Gastrocnemius medialis (tissue), 4 donors: ENCODE data around the gene ZBED5. TPM values are rescaled to one million over a fixed set of nuclear protein-coding genes. Genes with fewer than 3 reads are reported as not detected.
A peak's percentile ranks its signal among the peaks of the same experiment; 100 is the strongest.

Experiments
- ATAC-seq, 2 donors: fragments of 150-250 bp; one replicate each; pipeline ENCODE4 v1.9.1; 2016
- DNase-seq, 2 donors: peaks; one replicate each; pipeline ENCODE4 v3.0.0-alpha.2; 2019
- H3K27ac ChIP-seq, 4 donors: fragments of 200-600 bp; sonication (generic); 1 replicate in 1 of 4; 2 replicates in 3 of 4; pipeline ENCODE4 v1.5.1; 2016 to 2018; ENCODE audit warnings: mild to moderate bottlenecking in 2 of 4, moderate library complexity in 1 of 4
- H3K27me3 ChIP-seq, 3 donors: fragments of 200-600 bp; sonication (generic) in 2 of 3; 1 replicate in 1 of 3; 2 replicates in 2 of 3; pipeline versions ENCODE4 v1.5.1 to v1.6.0; 2016 to 2019; ENCODE audit warnings: mild to moderate bottlenecking in 1 of 3, moderate library complexity in 1 of 3
- H3K36me3 ChIP-seq, 2 donors: fragments of 200-600 bp; sonication (generic) in 1 of 2; one replicate each; pipeline ENCODE4 v1.5.1; 2017 to 2018
- H3K4me1 ChIP-seq, 2 donors: fragments of 200-600 bp; sonication (generic) in 1 of 2; one replicate each; pipeline ENCODE4 v1.5.1; 2016 to 2017; ENCODE audit warnings: mild to moderate bottlenecking in 2 of 2
- H3K4me3 ChIP-seq, 4 donors: fragments of 200-600 bp; sonication (generic) in 3 of 4; 1 replicate in 1 of 4; 2 replicates in 3 of 4; pipeline ENCODE4 v1.5.1; 2016 to 2019; ENCODE audit warnings: mild to moderate bottlenecking in 2 of 4
- H3K9me3 ChIP-seq, 3 donors: fragments of 200-600 bp; sonication (generic) in 2 of 3; 1 replicate in 1 of 3; 2 replicates in 2 of 3; pipeline ENCODE4 v1.5.1; 2016 to 2019
- CTCF ChIP-seq, 5 experiments: fragments of 450-650 bp in 3 of 5; fragments of 200-600 bp in 2 of 5; sonication (generic) in 2 of 5; IDR thresholded peaks in 4 of 5; conservative IDR thresholded peaks in 1 of 5; 1 replicate in 4 of 5; 2 replicates in 1 of 5; pipeline ENCODE4 v1.5.1; 2016 to 2019; ENCODE audit warnings: antibody characterized with exemption in 5 of 5, mild to moderate bottlenecking in 3 of 5, moderate library complexity in 3 of 5
- POLR2A ChIP-seq, 2 donors: fragments of 450-650 bp; IDR thresholded peaks; one replicate each; pipeline ENCODE4 v1.6.1; 2017; ENCODE audit warnings: antibody characterized with exemption in 2 of 2, mild to moderate bottlenecking in 2 of 2, moderate library complexity in 2 of 2
- in situ Hi-C, 4 donors: fragments of 200-750 bp; cut with MboI; loops; one replicate each; pipeline versions ENCODE4 v1.15.0 to v1.8.0; 2017; ENCODE audit warnings: low sequenced_read_pairs in 4 of 4
- intact Hi-C: fragments of 100-400 bp; cut with DNase I; formaldehyde crosslinking; loops from one replicate; pipeline ENCODE4 v1.15.1; 2023; ENCODE audit warnings: low total_unique reads
- total RNA-seq, 4 donors: library from RNA; depleted of rRNA; stranded (reverse); fragments of >200 nt; gene quantifications; one replicate each; pipeline versions ENCODE4 v1.1.0 to v1.2.3, GENCODE V29; 2016

Gene ZBED5
- total RNA-seq, 4 donors from 2014 or later: 11.3 to 36.3 (median 18.5) TPM

- intact Hi-C loops: loop anchor here (2.0 to 5.0 kb wide), 3 partner anchors 57 to 1033 kb away; partner anchors contain the start of gene CTR9
- no peaks in the 10 kb centered on the region for H3K9me3 ChIP-seq
- H3K4me3 ChIP-seq: peak overlapping the region; percentile 77 to 97 (median 85)
- in situ Hi-C loops: loop anchor here in 2 of 4 donors (5.0 to 25.0 kb wide), 3 partner anchors 38 to 328 kb away; partner anchors contain the start of gene ZBED5 (in 1 of the 2)
- no peak for DNase-seq
- TF ChIP-seq POLR2A (IDR thresholded peaks at IDR 0.05) (no peak), CTCF (IDR thresholded peaks at IDR 0.05 in 4 of 5, conservative IDR thresholded peaks at IDR 0.05 in 1 of 5) (no peak)
- H3K4me1 ChIP-seq: peaks cover 26 to 28% of the 10 kb centered on the region in 2 donors
- ATAC-seq: peak; percentile 30 to 37
- peak overlapping the region; percentile 94 to 99 (median 97) for H3K27ac ChIP-seq
- H3K27me3 ChIP-seq: no peaks in the 10 kb centered on the region
- peaks cover 4 to 26% of the 10 kb centered on the region in 2 donors for H3K36me3 ChIP-seq
Observed at GRCh38 chr11:10809373-10810160, 48.3 kb downstream of the ZBED5 start.

DNA sequence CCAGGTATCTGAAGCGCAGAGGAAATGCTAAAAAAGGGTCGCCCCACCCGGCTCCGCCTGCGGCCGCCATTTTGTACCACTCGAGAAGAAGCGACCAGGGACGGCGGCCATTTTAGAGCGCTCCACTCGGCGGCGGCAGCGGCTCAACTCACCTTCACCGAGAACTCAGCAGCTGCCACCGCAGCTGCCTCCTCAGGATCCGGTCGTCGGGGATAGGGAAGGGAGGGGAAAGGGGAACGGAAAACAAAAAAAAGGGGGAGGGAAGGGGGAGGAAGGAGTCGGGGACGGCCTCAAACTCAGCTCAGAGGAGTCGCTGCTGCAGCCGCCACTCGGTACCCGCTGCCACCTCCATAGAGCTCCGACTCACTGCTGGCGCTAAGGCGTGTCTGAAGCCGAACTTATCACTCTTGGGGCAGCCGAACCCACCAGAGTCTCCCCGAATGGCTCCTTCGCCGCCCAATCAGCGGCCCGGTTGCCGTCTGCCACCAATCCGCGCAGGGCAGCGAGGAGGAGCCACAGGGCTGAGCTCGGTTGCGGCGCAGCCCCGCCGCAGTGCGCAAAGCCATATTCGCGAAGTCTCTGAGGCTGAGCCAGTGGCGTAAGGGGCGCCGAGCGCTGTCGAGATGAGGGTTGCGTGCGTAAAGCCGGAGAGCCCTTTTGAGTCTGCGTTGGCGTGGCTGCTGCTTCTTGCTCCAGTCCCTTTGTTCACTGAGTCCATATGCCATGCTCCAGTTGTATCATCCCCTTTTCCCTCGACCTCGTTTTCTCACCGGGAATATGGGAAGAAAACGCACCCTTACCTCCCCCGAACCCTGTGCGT, 49.1 kb downstream of the ZBED5 start, which contains the start of gene EIF4G2:
TSS of gene EIF4G2 (minus strand) at position 374 of the 820 bp plus-strand sequence.
- Histone ChIP-seq H3K27ac (peak within 1 kb of the TSS; percentile 94 to 99 (median 97)), H3K27me3 (no peaks in the 10 kb centered on the region), H3K36me3 (peaks cover 4 to 34% of the 10 kb centered on the region in 2 donors), H3K4me1 (peaks cover 29 to 34% of the 10 kb centered on the region in 2 donors), H3K9me3 (no peaks in the 10 kb centered on the region), H3K4me3 (peak within 1 kb of the TSS; percentile 77 to 97 (median 91))
- peak; percentile 91 to 92 for ATAC-seq
- TF ChIP-seq CTCF (IDR thresholded peaks at IDR 0.05 in 4 of 5, conservative IDR thresholded peaks at IDR 0.05 in 1 of 5): no peak
- peak; percentile 99 for TF ChIP-seq POLR2A (IDR thresholded peaks at IDR 0.05)
- DNase-seq: peak; percentile 99
- intact Hi-C loops (loop anchor here (1.0 to 5.0 kb wide), 5 partner anchors 50 to 1034 kb away; partner anchors contain the start of genes CTR9 and ZBED5), in situ Hi-C loops (loop anchor here in 2 of 4 donors (10.0 to 25.0 kb wide), 2 partner anchors 46 to 329 kb away; partner anchors contain the start of gene ZBED5 (in 1 of the 2))

DNA sequence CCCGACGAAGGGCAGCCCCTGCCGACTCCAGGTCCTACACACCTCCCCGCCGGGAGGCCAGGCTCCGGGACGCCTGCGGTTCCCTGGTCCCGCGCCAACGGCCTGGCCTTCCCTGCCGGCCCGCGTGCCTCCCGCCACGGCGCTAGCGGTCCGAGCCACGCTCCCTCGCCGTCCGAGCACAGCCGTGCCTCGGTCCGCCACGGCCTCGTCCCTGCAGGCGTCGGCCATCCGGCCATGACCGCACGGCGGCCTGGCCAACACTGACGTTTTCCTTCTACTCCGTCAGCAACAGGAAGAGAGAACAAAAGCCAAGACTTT, 49.7 kb downstream of the ZBED5 start:
- intact Hi-C loops (loop anchor here (1.0 to 5.0 kb wide), 5 partner anchors 50 to 1035 kb away; partner anchors contain the start of genes CTR9 and ZBED5), in situ Hi-C loops (loop anchor here in 2 of 4 donors (10.0 to 25.0 kb wide), 2 partner anchors 47 to 329 kb away; partner anchors contain the start of gene ZBED5 (in 1 of the 2))
- Histone ChIP-seq H3K9me3 (no peaks in the 10 kb centered on the region), H3K36me3 (peaks cover 4 to 40% of the 10 kb centered on the region in 2 donors), H3K27me3 (no peaks in the 10 kb centered on the region), H3K4me3 (peak overlapping the region; percentile 77 to 97 (median 91)), H3K4me1 (peaks cover 29 to 37% of the 10 kb centered on the region in 2 donors), H3K27ac (peak overlapping the region; percentile 94 to 99 (median 97))
- DNase-seq: no peak
- no peak for TF ChIP-seq CTCF (IDR thresholded peaks at IDR 0.05 in 4 of 5, conservative IDR thresholded peaks at IDR 0.05 in 1 of 5)
- TF ChIP-seq POLR2A (IDR thresholded peaks at IDR 0.05): no peak
- peak in 1 of 2 donors; percentile 31 for ATAC-seq

DNA sequence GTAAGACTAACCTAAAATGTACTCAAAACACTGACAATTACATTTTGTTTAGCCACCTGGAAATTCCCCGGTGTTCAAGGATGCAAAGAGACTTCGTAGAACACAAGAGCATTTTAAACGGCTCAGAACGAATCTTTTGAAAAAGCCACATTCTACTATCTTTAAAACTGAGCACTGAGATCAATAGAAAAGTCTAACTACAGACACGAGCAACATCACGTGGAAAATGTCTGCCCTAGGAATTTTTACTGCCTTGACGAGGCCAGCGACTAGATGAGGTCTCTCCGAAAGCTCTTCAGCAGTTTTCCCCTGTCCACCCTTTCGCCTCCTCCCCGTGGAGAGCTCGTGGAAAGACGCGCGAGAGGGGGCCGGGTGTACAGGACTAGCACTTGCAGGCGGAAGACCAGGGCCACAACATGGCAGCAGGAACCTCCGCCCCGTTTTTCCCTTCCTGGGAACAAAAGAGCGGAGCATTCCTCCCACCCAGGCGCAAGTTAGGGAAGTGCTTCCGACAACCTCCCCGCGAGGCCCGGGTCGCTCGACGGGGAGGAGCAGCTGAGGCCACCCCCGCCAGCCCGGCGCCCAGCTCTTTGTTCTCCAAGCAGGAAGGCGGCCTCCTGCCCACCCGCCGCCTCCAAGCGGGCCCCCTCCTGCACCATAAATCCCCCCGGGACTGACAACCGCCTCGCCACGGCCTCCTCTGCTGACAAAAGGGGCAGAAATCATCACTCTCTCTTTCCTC, 50.2 kb downstream of the ZBED5 start:
- TF ChIP-seq CTCF (IDR thresholded peaks at IDR 0.05 in 4 of 5, conservative IDR thresholded peaks at IDR 0.05 in 1 of 5): no peak
- no peak for TF ChIP-seq POLR2A (IDR thresholded peaks at IDR 0.05)
- Histone ChIP-seq H3K27me3 (no peaks in the 10 kb centered on the region), H3K4me3 (peak overlapping the region; percentile 77 to 97 (median 91)), H3K9me3 (no peaks in the 10 kb centered on the region), H3K36me3 (peaks cover 4 to 45% of the 10 kb centered on the region in 2 donors), H3K4me1 (peaks cover 29 to 37% of the 10 kb centered on the region in 2 donors), H3K27ac (peak overlapping the region; percentile 94 to 99 (median 97))
- DNase-seq (peak; percentile 27 to 56), ATAC-seq (peak; percentile 12)
- in situ Hi-C loops: loop anchor here in 2 of 4 donors (10.0 to 25.0 kb wide), 2 partner anchors 47 to 330 kb away; partner anchors contain the start of gene ZBED5 (in 1 of the 2)
- intact Hi-C loops: loop anchor here (1.0 to 5.0 kb wide), 5 partner anchors 51 to 1035 kb away; partner anchors contain the start of genes CTR9 and ZBED5
